AG04449 (cell line): ENCODE measurements around the gene OR4D2.
A peak's percentile ranks its signal among the peaks of the same experiment; 100 is the strongest.

Experiments used
- CTCF ChIA-PET: fragments of 350-600 bp; formaldehyde crosslinking; extraction: SDS; loops from one replicate; lab custom pipeline; 2021; ENCODE audit warnings: antibody characterized with exemption; lab: Yijun Ruan, JAX
- POLR2A ChIA-PET: fragments of 400-600, 350-600 bp; formaldehyde crosslinking; extraction: SDS; loops from one replicate; lab custom pipeline; 2020; ENCODE audit warnings: antibody characterized with exemption, inconsistent platforms; lab: Yijun Ruan, JAX
- DNase-seq: peaks from one replicate; pipeline ENCODE4 v3.0.0-alpha.2; 2010; ENCODE audit warnings: low read depth, low spot score
- H3K4me3 ChIP-seq: 2 replicates; pipeline ENCODE4 v1.5.1; 2011; ENCODE audit warnings: low read depth, mild to moderate bottlenecking, control low read depth, low read length
- CTCF ChIP-seq: IDR thresholded peaks from one replicate; pipeline ENCODE4 v1.5.1; 2011; ENCODE audit warnings: mild to moderate bottlenecking, moderate library complexity, low read length, control low read depth, inconsistent platforms; ENCODE audit not compliant: insufficient read depth; ENCODE audit errors: missing control alignments

OR4D2 gene

GRCh38 chr17:58170622-58171021, 3.8 kb downstream of the OR4D2 start:
- no peak overlapping the region for H3K4me3 ChIP-seq
- POLR2A ChIA-PET = no interaction called here
- DNase-seq = no peak
- no peak for TF ChIP-seq CTCF
- CTCF ChIA-PET = interaction anchor here (0.7 to 1.1 kb wide), 2 partner anchors 11 to 28 kb away, joined by 3 to 4 read pairs; no protein-coding TSS in a partner anchor

- peak; percentile 1 for TF ChIP-seq CTCF
- POLR2A ChIA-PET = no interaction called here
- DNase-seq = no peak
- CTCF ChIA-PET = interaction anchor here (0.7 to 1.4 kb wide), 2 partner anchors 9 to 1051 kb away, joined by 3 to 4 read pairs; no protein-coding TSS in a partner anchor
- no peak overlapping the region for H3K4me3 ChIP-seq
Measured at GRCh38 chr17:58172369-58173071, 5.7 kb downstream of the OR4D2 start.

- CTCF ChIA-PET = no interaction called here
- DNase-seq = no peak
- no peak overlapping the region for H3K4me3 ChIP-seq
- no peak for TF ChIP-seq CTCF
- POLR2A ChIA-PET = no interaction called here
Measured at GRCh38 chr17:58174871-58175270, 8.1 kb downstream of the OR4D2 start.

GRCh38 chr17:58176200-58176599, 9.4 kb downstream of the OR4D2 start:
- TF ChIP-seq CTCF = no peak
- ChIA-PET POLR2A (no interaction called here), CTCF (interaction anchor here (0.9 kb wide), 1 partner anchor 11 kb away, joined by 3 read pairs; no protein-coding TSS in a partner anchor)
- H3K4me3 ChIP-seq = no peak overlapping the region
- no peak for DNase-seq

- DNase-seq = no peak
- no peak overlapping the region for H3K4me3 ChIP-seq
- CTCF ChIA-PET = no interaction called here
- TF ChIP-seq CTCF = no peak
- POLR2A ChIA-PET = no interaction called here
Measured at GRCh38 chr17:58181796-58182195, 15.0 kb downstream of the OR4D2 start.

GRCh38 chr17:58183514-58183913, 16.7 kb downstream of the OR4D2 start:
- no peak overlapping the region for H3K4me3 ChIP-seq
- no peak for DNase-seq
- ChIA-PET POLR2A (no interaction called here), CTCF (no interaction called here)
- TF ChIP-seq CTCF = no peak
